Measurements from ENCODE around the gene EMC10.
A peak's percentile ranks its signal among the peaks of the same experiment; 100 is the strongest.

The EMC10 gene

GRCh38 chr19:50455992-50456391 lies 20.3 kb upstream of the EMC10 start:
- no peak for DNase-seq (ENCODE audit: extremely low read depth, low read depth)

GRCh38 chr19:50457300-50457699 lies 19.0 kb upstream of the EMC10 start:
- no peak for DNase-seq (ENCODE audit: extremely low read depth, low read depth)
- TF ChIP-seq CTCF (IDR thresholded peaks at IDR 0.05; ENCODE audit: low read depth, low read length) = no peak

More at GRCh38 chr19:50455992-50456391, 20.3 kb upstream of the EMC10 start:
- no peak for TF ChIP-seq CTCF (IDR thresholded peaks at IDR 0.05; ENCODE audit: low read depth, low read length)

GRCh38 chr19:50458396-50459066 lies 17.8 kb upstream of the EMC10 start:
- no peak for DNase-seq (ENCODE audit: extremely low read depth, low read depth)

GRCh38 chr19:50459067-50459456 lies 17.2 kb upstream of the EMC10 start:
- TF ChIP-seq CTCF (IDR thresholded peaks at IDR 0.05; ENCODE audit: low read depth, low read length) = no peak
- DNase-seq (ENCODE audit: extremely low read depth, low read depth) = no peak

More at GRCh38 chr19:50458396-50459066, 17.8 kb upstream of the EMC10 start:
- TF ChIP-seq CTCF (IDR thresholded peaks at IDR 0.05; ENCODE audit: low read depth, low read length) = no peak

GRCh38 chr19:50459638-50460037 lies 16.7 kb upstream of the EMC10 start:
- no peak for DNase-seq (ENCODE audit: extremely low read depth, low read depth)
- TF ChIP-seq CTCF (IDR thresholded peaks at IDR 0.05; ENCODE audit: low read depth, low read length) = no peak

- no peak for TF ChIP-seq CTCF (IDR thresholded peaks at IDR 0.05; ENCODE audit: low read depth, low read length)
- no peak for DNase-seq (ENCODE audit: extremely low read depth, low read depth)
These were observed 16.0 kb upstream of the EMC10 start for GRCh38 chr19:50460161-50460765.

- DNase-seq (ENCODE audit: extremely low read depth, low read depth) = peak; percentile 30
- TF ChIP-seq CTCF (IDR thresholded peaks at IDR 0.05; ENCODE audit: low read depth, low read length) = peak; percentile 86
These were observed 15.0 kb upstream of the EMC10 start for GRCh38 chr19:50461066-50461875.
